ENCODE results near the gene NPR3. TPM values are rescaled to one million over a fixed set of nuclear protein-coding genes. Genes with fewer than 3 reads are reported as not detected.

The NPR3 gene, protein sequence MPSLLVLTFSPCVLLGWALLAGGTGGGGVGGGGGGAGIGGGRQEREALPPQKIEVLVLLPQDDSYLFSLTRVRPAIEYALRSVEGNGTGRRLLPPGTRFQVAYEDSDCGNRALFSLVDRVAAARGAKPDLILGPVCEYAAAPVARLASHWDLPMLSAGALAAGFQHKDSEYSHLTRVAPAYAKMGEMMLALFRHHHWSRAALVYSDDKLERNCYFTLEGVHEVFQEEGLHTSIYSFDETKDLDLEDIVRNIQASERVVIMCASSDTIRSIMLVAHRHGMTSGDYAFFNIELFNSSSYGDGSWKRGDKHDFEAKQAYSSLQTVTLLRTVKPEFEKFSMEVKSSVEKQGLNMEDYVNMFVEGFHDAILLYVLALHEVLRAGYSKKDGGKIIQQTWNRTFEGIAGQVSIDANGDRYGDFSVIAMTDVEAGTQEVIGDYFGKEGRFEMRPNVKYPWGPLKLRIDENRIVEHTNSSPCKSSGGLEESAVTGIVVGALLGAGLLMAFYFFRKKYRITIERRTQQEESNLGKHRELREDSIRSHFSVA
- total RNA-seq = 10.8 and 21.3 TPM in 2 replicates

DNA sequence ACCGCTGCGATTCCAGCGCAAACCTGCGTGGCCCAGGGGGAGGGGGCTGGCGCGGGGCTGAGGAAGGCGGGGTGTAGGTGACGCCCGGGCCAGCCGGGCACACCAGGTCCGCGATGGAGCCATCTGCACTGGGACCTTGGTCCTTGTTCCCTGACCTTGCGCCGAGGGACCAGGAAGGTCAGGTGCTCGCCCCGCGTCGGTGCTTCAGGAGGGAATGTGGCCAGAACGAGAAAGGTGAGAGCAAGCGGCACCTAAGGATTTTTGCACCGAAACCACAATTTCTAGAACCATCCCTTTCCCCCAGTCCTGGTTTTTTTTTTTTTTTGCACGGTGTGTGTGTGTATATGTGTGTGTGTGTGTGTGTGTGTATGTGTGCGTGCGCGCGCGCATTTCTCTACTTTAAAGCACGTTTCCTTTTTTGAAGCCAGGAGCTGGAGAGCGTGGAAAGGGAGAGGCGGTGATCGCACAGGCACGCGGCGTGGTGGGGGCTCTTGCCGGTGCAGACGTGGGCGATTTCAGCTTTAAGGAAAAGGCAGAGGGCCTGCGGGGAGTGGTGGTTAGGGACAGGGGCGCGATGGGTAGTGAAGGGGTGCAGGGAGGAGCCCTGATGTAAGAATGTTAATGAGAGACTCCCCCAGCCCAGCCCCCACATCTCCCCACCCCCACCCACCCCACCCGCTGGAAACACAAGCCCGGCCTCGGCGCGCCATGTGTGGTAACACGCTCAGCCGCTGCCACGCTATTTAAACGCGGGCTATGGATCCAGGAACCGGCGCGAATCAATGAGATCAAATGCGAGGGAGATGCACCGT lies at the start of gene NPR3:
Gene NPR3 (plus strand): TSS at position 772 of the 812 bp plus-strand sequence. CDS start 456 bp downstream, outside the sequence.

Other genes with a start within 250 kb of the NPR3 start
- gene SUB1, start 125.8 kb upstream of the NPR3 start, total RNA-seq = 131 and 134 TPM in 2 replicates